GM12892 (cell line): ENCODE data around the gene SH3TC2.

ENCODE experiments used
- POLR2A ChIP-seq: IDR thresholded peaks from 2 replicates; pipeline ENCODE4 v1.6.1; 2011; ENCODE audit warnings: low read depth, low read length, control low read depth
- TAF1 ChIP-seq: IDR thresholded peaks from 2 replicates; pipeline ENCODE4 v1.6.1; 2011; ENCODE audit warnings: low read depth, mild to moderate bottlenecking, control low read depth, low read length, borderline replicate concordance

GRCh38 chr5:149041242-149041641 is 21.6 kb downstream of the SH3TC2 start:
- TF ChIP-seq POLR2A: no peak
- no peak for TF ChIP-seq TAF1
